Measurements from ENCODE around the gene DHRS11. TPM values are rescaled to one million over a fixed set of nuclear protein-coding genes. Genes with fewer than 3 reads are reported as not detected.

DHRS11 gene
- total RNA-seq, 1 experiment from 2014 or later = 38.0 TPM

DNA sequence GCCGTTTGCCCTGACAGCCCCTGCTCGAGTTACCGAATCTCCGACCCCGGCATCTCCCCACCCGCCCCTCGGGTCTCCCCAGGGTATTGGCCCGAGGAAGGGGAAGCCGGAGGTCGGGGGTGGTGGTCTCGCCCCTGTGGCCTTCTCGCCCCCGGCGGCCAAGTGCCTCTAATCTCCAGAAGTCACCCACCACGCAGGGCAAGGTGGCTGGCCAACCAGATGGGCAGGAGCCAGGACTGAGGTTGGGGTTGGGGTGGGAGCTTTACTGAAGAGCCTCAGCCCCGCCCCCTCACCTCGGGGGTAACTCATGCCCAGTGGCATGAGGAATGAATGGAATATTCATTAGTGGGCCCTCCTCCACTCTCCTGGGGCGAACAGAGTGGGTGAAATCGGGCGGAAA, 637 bp downstream of the DHRS11 start:
- Mint-ChIP-seq H3K27me3 (ENCODE audit: low read depth) (no peaks in the 10 kb centered on the region), H3K27ac (peak overlapping the region; percentile 57), H3K9me3 (no peaks in the 10 kb centered on the region), H3K36me3 (peaks cover 20% of the 10 kb centered on the region), H3K4me3 (peak overlapping the region; percentile 84), H3K4me1 (peaks cover 27% of the 10 kb centered on the region)
- DNase-seq (ENCODE audit: low spot score) = peak; percentile 49
- ChIA-PET CTCF (interaction anchor here (1.0 to 3.0 kb wide), 6 partner anchors 9 to 357 kb away, joined by 3 to 58 read pairs (median 3); partner anchors contain the start of genes MRM1, MYO19 and PIGW), POLR2A (interaction anchor here (1.6 to 2.0 kb wide), 3 partner anchors 10 to 58 kb away, joined by 5 to 22 read pairs (median 6); partner anchors contain the start of genes GGNBP2, MRM1, MYO19 and PIGW)
- ATAC-seq = peak; percentile 59
- TF ChIP-seq, protein P1, sequence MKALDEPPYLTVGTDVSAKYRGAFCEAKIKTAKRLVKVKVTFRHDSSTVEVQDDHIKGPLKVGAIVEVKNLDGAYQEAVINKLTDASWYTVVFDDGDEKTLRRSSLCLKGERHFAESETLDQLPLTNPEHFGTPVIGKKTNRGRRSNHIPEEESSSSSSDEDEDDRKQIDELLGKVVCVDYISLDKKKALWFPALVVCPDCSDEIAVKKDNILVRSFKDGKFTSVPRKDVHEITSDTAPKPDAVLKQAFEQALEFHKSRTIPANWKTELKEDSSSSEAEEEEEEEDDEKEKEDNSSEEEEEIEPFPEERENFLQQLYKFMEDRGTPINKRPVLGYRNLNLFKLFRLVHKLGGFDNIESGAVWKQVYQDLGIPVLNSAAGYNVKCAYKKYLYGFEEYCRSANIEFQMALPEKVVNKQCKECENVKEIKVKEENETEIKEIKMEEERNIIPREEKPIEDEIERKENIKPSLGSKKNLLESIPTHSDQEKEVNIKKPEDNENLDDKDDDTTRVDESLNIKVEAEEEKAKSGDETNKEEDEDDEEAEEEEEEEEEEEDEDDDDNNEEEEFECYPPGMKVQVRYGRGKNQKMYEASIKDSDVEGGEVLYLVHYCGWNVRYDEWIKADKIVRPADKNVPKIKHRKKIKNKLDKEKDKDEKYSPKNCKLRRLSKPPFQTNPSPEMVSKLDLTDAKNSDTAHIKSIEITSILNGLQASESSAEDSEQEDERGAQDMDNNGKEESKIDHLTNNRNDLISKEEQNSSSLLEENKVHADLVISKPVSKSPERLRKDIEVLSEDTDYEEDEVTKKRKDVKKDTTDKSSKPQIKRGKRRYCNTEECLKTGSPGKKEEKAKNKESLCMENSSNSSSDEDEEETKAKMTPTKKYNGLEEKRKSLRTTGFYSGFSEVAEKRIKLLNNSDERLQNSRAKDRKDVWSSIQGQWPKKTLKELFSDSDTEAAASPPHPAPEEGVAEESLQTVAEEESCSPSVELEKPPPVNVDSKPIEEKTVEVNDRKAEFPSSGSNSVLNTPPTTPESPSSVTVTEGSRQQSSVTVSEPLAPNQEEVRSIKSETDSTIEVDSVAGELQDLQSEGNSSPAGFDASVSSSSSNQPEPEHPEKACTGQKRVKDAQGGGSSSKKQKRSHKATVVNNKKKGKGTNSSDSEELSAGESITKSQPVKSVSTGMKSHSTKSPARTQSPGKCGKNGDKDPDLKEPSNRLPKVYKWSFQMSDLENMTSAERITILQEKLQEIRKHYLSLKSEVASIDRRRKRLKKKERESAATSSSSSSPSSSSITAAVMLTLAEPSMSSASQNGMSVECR (CRISPR knock-in tag; IDR thresholded peaks at IDR 0.05; ENCODE audit: borderline replicate concordance) = peak; percentile 25; the same call in 1 of the 2 replicates
- TF ChIP-seq SP1 (CRISPR knock-in tag; conservative IDR thresholded peaks at IDR 0.05) (peak; percentile 28; the same call in 1 of the 2 replicates), ZNF317 (CRISPR knock-in tag; IDR thresholded peaks at IDR 0.05; ENCODE audit: borderline replicate concordance, low read depth) (no peak)
- TF ChIP-seq, protein P2, sequence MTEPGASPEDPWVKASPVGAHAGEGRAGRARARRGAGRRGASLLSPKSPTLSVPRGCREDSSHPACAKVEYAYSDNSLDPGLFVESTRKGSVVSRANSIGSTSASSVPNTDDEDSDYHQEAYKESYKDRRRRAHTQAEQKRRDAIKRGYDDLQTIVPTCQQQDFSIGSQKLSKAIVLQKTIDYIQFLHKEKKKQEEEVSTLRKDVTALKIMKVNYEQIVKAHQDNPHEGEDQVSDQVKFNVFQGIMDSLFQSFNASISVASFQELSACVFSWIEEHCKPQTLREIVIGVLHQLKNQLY (CRISPR knock-in tag; IDR thresholded peaks at IDR 0.05) = no peak

DNA sequence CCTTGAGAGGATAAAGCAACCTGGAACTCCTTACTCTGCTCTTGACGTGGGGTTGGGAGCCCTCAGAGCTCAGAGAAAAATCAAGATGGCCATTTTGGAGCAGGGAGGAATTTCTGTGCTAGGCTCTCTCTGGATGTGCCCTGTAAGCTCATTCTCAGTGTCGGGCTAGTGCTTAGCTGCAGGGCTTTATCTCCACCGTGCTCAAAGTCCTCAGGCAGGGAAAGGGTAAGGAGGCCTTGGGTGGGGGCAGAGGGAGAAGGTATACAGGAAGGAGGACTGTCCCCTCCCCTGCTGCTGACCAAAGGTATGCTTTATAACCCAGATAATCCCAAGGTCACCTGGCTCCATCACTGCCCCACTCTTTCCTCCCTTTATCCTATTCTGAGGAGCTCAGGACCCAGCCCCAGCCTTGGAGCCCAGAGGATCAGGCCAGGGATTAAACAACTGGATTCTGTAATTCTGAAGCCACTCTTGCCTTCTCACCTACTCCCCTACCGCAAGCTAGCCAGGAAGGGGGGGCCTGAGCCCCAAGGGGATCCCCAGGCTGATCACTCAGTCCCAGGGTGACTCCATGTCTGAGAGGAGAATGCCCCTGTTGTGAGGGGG, 1.1 kb downstream of the DHRS11 start:
- Mint-ChIP-seq H3K27me3 (ENCODE audit: low read depth) (no peaks in the 10 kb centered on the region), H3K36me3 (peaks cover 15% of the 10 kb centered on the region), H3K4me1 (peaks cover 27% of the 10 kb centered on the region), H3K27ac (peak overlapping the region; percentile 57), H3K9me3 (no peaks in the 10 kb centered on the region), H3K4me3 (peak overlapping the region; percentile 84)
- TF ChIP-seq MAX (CRISPR knock-in tag; IDR thresholded peaks at IDR 0.05) = no peak
- TF ChIP-seq KAT7 (CRISPR knock-in tag; IDR thresholded peaks at IDR 0.05; ENCODE audit: borderline replicate concordance) = no peak
- TF ChIP-seq NFATC4 (CRISPR knock-in tag; IDR thresholded peaks at IDR 0.05) = no peak
- no peak for TF ChIP-seq RORB (CRISPR knock-in tag; IDR thresholded peaks at IDR 0.05)
- TF ChIP-seq, protein P3, sequence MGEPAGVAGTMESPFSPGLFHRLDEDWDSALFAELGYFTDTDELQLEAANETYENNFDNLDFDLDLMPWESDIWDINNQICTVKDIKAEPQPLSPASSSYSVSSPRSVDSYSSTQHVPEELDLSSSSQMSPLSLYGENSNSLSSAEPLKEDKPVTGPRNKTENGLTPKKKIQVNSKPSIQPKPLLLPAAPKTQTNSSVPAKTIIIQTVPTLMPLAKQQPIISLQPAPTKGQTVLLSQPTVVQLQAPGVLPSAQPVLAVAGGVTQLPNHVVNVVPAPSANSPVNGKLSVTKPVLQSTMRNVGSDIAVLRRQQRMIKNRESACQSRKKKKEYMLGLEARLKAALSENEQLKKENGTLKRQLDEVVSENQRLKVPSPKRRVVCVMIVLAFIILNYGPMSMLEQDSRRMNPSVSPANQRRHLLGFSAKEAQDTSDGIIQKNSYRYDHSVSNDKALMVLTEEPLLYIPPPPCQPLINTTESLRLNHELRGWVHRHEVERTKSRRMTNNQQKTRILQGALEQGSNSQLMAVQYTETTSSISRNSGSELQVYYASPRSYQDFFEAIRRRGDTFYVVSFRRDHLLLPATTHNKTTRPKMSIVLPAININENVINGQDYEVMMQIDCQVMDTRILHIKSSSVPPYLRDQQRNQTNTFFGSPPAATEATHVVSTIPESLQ (CRISPR knock-in tag; IDR thresholded peaks at IDR 0.05) = no peak
- TF ChIP-seq GABPB1 (CRISPR knock-in tag; IDR thresholded peaks at IDR 0.05) = no peak
- TF ChIP-seq, protein P4, sequence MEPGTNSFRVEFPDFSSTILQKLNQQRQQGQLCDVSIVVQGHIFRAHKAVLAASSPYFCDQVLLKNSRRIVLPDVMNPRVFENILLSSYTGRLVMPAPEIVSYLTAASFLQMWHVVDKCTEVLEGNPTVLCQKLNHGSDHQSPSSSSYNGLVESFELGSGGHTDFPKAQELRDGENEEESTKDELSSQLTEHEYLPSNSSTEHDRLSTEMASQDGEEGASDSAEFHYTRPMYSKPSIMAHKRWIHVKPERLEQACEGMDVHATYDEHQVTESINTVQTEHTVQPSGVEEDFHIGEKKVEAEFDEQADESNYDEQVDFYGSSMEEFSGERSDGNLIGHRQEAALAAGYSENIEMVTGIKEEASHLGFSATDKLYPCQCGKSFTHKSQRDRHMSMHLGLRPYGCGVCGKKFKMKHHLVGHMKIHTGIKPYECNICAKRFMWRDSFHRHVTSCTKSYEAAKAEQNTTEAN (CRISPR knock-in tag; IDR thresholded peaks at IDR 0.05) = no peak
- peak; percentile 5 for ATAC-seq
- DNase-seq (ENCODE audit: low spot score) = no peak
- POLR2A ChIA-PET = interaction anchor here (1.6 to 2.0 kb wide), 3 partner anchors 9 to 59 kb away, joined by 5 to 22 read pairs (median 6); partner anchors contain the start of genes GGNBP2, MRM1, MYO19 and PIGW
- CTCF ChIA-PET = interaction anchor here (0.6 to 3.0 kb wide), 7 partner anchors 9 to 467 kb away, joined by 3 to 58 read pairs (median 3); partner anchors contain the start of genes MRM1, MYO19 and PIGW

All from WTC11 (cell line).